Measurements from ENCODE around the gene BUD31. TPM values are rescaled to one million over a fixed set of nuclear protein-coding genes. Genes with fewer than 3 reads are reported as not detected.

Gene BUD31
- total and polyA plus RNA-seq, 9 of the 15 experiments (the other 6 are each of a cell fraction or from before 2014, with no cell fraction given), result 105 to 342 (median 247) TPM

DNA sequence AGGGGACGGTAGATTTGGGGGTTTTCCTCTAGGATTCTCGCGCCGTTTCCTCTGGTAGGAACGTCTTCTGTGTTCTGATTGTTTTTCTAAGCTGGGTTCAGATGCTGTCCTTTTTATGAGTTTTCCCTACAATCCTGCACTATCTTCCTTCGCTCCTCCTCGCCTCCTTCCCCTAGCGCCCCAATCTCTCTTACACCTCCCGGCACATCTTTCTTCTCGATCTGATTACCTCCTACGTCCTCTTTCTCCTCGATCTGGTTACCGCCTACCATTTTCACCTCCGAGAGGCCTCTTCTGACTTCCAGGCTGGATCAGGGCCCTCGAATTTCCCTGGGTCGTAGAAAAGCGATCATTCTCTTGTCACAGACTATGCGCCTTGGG is 413 bp downstream of the BUD31 start (continued):
- TF ChIP-seq, protein P1, sequence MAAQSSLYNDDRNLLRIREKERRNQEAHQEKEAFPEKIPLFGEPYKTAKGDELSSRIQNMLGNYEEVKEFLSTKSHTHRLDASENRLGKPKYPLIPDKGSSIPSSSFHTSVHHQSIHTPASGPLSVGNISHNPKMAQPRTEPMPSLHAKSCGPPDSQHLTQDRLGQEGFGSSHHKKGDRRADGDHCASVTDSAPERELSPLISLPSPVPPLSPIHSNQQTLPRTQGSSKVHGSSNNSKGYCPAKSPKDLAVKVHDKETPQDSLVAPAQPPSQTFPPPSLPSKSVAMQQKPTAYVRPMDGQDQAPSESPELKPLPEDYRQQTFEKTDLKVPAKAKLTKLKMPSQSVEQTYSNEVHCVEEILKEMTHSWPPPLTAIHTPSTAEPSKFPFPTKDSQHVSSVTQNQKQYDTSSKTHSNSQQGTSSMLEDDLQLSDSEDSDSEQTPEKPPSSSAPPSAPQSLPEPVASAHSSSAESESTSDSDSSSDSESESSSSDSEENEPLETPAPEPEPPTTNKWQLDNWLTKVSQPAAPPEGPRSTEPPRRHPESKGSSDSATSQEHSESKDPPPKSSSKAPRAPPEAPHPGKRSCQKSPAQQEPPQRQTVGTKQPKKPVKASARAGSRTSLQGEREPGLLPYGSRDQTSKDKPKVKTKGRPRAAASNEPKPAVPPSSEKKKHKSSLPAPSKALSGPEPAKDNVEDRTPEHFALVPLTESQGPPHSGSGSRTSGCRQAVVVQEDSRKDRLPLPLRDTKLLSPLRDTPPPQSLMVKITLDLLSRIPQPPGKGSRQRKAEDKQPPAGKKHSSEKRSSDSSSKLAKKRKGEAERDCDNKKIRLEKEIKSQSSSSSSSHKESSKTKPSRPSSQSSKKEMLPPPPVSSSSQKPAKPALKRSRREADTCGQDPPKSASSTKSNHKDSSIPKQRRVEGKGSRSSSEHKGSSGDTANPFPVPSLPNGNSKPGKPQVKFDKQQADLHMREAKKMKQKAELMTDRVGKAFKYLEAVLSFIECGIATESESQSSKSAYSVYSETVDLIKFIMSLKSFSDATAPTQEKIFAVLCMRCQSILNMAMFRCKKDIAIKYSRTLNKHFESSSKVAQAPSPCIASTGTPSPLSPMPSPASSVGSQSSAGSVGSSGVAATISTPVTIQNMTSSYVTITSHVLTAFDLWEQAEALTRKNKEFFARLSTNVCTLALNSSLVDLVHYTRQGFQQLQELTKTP (IDR thresholded peaks at IDR 0.05; ENCODE audit: low read depth in 1 of 2, partially characterized antibody in 2 of 2), result peak in 1 of 2 experiments; percentile 59
- TF ChIP-seq ZNF316 (IDR thresholded peaks at IDR 0.05) (peak; percentile 26; the same call in 1 of the 2 replicates), SIN3A (IDR thresholded peaks at IDR 0.05; ENCODE audit: borderline replicate concordance in 2 of 2, control insufficient read depth in 1 of 2, low read depth in 2 of 2, low read length in 2 of 2) (peak; percentile 42 to 63; a peak in 2 of 4 replicates), MCM7 (IDR thresholded peaks at IDR 0.05) (peak in 1 of 2 experiments; percentile 63; a peak in 1 of 4 replicates), NBN (IDR thresholded peaks at IDR 0.05; ENCODE audit: low read depth) (peak; percentile 15; the same call in 1 of the 2 replicates), SMARCA5 (IDR thresholded peaks at IDR 0.05) (peak; percentile 68; the same call in 1 of the 2 replicates), NKRF (IDR thresholded peaks at IDR 0.05; ENCODE audit: borderline replicate concordance) (peak; percentile 87)
